Kidney epithelial cell (primary cell): ENCODE measurements around the gene KRTAP4-16. TPM values are rescaled to one million over a fixed set of nuclear protein-coding genes. Genes with fewer than 3 reads are reported as not detected.
"Not testable (repeated sequence)": the region's sequence is repeated elsewhere in the genome, so short reads cannot be mapped to it uniquely, and the experiment has no call there.

ENCODE experiments used
- DNase-seq: peaks from one replicate; pipeline ENCODE4 v3.0.0-alpha.2; 2010; ENCODE audit warnings: low read depth
- H3K27me3 ChIP-seq: 2 replicates; pipeline ENCODE4 v1.6.0; 2011; ENCODE audit warnings: low read length; ENCODE audit not compliant: control insufficient read depth, insufficient read depth
- H3K36me3 ChIP-seq: 2 replicates; pipeline ENCODE4 v1.5.1; 2011; ENCODE audit warnings: low read length; ENCODE audit not compliant: control insufficient read depth, insufficient read depth
- H3K4me3 ChIP-seq: 2 replicates; pipeline ENCODE4 v1.5.1; 2011; ENCODE audit warnings: low read depth, mild to moderate bottlenecking, control low read depth, low read length
- total RNA-seq: library from RNA; depleted of rRNA; stranded (reverse); fragments of >200 nt; gene quantifications from 2 replicates; pipeline ENCODE4 v1.2.3, GENCODE V29; 2015
- TF ChIP-seq, protein P1 (sequence below): IDR thresholded peaks from 2 replicates; pipeline ENCODE4 v1.5.1; 2011; ENCODE audit warnings: mild to moderate bottlenecking, moderate library complexity, low read length, control low read depth, inconsistent platforms; ENCODE audit not compliant: insufficient read depth, poor library complexity, severe bottlenecking

The KRTAP4-16 gene
- total RNA-seq, 1 donor from 2014 or later, result not detected

DNA sequence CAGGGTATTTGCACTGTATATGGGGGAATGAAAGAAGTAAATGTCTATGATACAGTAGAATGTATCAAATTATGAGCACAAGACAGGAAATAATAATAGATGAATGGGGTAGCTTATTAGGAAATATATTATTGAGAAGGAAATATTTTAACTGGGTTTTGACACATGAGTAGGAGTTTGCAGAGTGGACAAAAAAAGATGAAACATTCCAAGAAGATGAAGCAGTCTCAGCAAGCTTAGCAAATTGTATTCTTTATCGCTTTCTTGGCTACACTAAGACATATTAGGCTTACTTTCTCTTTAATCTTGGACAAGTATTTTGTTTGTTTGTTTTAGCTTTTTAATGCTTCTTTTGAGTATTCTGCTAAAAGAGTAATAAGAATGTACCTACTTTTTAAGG, 1.9 kb upstream of the KRTAP4-16 start:
- no peaks in the 10 kb centered on the region for H3K36me3 ChIP-seq
- TF ChIP-seq, protein P1, sequence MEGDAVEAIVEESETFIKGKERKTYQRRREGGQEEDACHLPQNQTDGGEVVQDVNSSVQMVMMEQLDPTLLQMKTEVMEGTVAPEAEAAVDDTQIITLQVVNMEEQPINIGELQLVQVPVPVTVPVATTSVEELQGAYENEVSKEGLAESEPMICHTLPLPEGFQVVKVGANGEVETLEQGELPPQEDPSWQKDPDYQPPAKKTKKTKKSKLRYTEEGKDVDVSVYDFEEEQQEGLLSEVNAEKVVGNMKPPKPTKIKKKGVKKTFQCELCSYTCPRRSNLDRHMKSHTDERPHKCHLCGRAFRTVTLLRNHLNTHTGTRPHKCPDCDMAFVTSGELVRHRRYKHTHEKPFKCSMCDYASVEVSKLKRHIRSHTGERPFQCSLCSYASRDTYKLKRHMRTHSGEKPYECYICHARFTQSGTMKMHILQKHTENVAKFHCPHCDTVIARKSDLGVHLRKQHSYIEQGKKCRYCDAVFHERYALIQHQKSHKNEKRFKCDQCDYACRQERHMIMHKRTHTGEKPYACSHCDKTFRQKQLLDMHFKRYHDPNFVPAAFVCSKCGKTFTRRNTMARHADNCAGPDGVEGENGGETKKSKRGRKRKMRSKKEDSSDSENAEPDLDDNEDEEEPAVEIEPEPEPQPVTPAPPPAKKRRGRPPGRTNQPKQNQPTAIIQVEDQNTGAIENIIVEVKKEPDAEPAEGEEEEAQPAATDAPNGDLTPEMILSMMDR, result no peak
- no peak overlapping the region for H3K4me3 ChIP-seq

DNA sequence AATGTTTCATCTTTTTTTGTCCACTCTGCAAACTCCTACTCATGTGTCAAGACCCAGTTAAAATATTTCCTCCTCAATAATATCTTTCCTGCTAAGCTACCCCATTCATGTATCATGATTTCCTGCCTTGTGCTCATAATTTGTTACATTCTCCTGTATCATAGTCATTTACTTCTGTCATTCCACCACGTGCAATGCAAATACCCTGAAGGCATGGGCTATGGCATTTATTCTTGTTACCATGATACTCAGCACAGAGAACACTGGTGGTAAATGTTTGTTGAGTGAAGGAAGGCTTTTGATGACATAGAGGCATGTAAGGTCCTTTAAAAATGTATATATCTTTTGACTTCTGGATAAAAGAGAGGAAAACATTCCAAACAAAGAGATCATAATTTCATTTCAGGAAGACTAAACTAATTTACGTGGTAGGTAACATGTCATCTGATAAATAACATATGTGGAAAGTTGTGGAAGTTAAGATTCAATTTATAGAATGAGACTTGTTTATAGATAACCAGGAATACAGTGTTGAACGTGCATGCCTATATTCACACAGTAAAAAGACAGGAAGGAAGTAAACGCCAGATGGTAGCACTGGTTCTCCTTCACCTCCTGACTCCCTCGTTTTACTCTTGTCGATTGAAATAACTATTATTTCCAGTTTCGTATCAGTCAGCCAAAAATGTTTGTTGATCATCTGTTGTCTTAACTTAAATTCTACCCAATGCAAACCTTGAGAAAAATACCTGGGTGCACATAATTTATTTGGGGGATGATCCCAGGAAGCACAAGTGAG, 2.1 kb downstream of the KRTAP4-16 start:
- DNase-seq, H3K27me3 ChIP-seq: not testable (repeated sequence)

More for the DNA sequence above, 1.9 kb upstream of the KRTAP4-16 start:
- DNase-seq, result no peak
- H3K27me3 ChIP-seq, result no peaks in the 10 kb centered on the region

DNA sequence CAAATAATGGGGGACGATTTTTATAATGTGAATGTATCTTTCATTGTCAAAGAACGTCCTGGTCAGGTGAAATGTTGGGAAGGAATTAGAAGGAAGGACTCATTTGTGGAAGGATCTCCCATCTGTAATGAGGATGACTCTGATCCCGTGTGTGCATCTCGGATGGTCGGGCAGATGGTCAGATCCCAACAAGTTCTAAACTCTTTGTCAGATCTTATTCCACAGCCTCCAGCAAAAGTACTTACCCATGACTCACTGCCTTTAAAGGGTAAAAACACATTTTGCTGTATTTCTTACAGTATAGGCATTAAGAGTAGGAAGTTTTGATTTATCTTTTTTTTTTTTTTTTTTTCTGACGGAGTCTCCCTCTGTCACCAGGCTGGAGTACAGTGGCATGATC, 3.5 kb downstream of the KRTAP4-16 start:
- DNase-seq, result no peak
- no peak overlapping the region for H3K4me3 ChIP-seq
- H3K36me3 ChIP-seq, result no peaks in the 10 kb centered on the region
- TF ChIP-seq, protein P1, result no peak
- H3K27me3 ChIP-seq, result no peaks in the 10 kb centered on the region

More for the DNA sequence above, 2.1 kb downstream of the KRTAP4-16 start:
- not testable (repeated sequence) for H3K36me3 ChIP-seq, H3K4me3 ChIP-seq

DNA sequence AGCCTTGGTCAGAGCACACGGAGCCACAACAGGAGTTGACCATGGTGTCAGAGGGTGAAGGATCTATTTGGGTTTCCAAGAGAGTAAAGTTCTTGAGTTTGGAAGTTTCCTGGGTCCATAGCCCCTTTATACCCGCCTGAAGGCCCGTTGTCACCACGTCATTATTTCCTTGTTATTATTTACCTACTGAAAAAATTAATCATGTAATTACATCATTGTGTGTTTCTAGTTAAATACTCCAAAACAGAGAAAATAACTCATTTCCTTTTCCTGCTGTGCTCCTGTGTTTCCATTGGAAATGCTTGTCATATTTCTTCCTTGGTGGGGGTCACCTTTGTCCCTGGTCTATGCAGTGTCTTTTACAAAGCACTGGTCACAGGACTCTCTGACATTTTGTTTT, 4.0 kb downstream of the KRTAP4-16 start, which contains the start of gene KRTAP4-8:
Gene KRTAP4-8 (minus strand): TSS at position 101 of the 400 bp plus-strand sequence. CDS start 58 bp downstream, at position 43.
- no peak for DNase-seq
- no peaks in the 10 kb centered on the region for H3K36me3 ChIP-seq
- H3K4me3 ChIP-seq, result no peak within 1 kb of the TSS
- H3K27me3 ChIP-seq, result no peaks in the 10 kb centered on the region
- TF ChIP-seq, protein P1, result no peak

DNA sequence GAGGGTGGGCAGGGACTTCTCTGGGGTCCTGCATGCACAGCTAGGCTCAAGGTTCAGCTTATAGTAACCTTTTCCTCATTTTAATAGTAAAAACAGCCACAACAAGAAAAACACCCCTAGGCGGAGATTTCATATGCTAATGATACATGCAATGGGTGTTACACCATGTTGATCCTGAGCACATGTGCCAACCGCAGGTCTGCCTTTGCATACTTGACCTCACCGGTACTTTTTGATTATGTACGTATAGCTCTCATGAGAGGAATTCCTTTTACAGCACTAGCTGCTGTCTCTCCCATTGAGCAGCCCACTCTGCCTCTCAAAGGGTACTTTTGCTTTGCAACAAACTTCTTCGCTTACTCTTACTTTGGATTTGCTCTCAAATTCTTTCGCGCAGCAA, 6.0 kb downstream of the KRTAP4-16 start:
- no peak for DNase-seq

DNA sequence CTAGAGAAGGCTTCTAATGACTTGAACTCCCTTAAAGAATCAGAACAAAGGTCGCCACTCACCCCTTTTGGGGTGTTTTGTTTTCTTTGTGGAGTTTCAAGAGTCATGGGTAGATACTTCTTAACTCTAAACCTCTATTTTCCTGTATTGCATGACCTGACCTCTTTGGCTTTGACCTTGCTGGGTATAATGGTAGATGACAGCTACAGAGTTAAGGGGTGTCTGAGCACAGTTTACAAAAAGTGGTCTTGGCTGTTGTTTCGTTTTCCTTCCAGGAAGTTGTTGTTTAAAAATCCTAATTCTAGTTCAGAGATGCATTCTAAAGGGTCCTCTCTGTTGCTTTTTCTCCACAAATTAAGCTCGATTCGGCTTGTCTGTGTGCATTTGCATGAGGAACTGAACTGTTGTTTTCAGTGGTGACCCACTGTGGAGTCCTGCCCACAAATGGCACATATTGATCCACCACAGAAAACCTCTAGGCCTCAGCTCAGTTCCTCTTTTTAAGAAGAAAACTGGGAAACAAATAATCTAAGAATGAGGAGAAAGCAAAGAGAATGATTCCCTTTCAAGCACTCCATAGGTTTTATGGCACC, 13.2 kb downstream of the KRTAP4-16 start:
- not testable (repeated sequence) for DNase-seq, H3K36me3 ChIP-seq, H3K4me3 ChIP-seq, H3K27me3 ChIP-seq

More for the DNA sequence above, 6.0 kb downstream of the KRTAP4-16 start:
- TF ChIP-seq, protein P1, result no peak
- Histone ChIP-seq H3K4me3 (no peak overlapping the region), H3K36me3 (no peaks in the 10 kb centered on the region), H3K27me3 (no peaks in the 10 kb centered on the region)

DNA sequence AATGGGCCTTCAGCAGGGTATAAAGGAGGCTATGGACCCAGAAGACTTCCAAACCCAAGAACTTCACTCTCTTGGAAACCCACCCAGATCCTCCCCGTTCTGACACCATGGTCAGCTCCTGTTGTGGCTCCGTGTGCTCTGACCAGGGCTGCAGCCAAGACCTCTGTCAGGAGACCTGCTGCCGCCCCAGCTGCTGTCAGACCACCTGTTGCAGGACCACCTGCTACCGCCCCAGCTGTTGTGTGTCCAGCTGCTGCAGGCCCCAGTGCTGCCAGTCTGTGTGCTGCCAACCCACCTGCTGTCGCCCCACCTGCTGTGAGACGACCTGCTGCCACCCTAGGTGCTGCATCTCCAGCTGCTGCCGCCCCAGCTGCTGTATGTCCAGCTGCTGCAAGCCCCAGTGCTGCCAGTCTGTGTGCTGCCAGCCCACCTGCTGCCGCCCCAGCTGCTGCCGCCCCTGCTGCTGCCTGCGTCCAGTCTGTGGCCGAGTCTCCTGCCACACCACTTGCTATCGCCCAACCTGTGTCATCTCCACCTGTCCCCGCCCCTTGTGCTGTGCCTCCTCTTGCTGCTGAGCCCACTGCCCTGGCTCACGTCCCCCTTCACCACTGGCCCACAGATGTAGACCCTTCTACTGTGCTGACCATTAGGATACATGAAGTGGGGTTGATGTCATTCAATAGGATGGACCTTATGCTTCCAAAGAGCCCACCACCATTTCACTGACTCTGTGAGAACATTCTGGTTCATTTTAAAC, 17.7 kb downstream of the KRTAP4-16 start, which contains the start of gene KRTAP4-7:
Gene KRTAP4-7 (plus strand): TSS at position 51 of the 757 bp plus-strand sequence. CDS start 57 bp downstream, at position 108.
- H3K27me3 ChIP-seq, H3K36me3 ChIP-seq, DNase-seq, H3K4me3 ChIP-seq: not testable (repeated sequence)

DNA sequence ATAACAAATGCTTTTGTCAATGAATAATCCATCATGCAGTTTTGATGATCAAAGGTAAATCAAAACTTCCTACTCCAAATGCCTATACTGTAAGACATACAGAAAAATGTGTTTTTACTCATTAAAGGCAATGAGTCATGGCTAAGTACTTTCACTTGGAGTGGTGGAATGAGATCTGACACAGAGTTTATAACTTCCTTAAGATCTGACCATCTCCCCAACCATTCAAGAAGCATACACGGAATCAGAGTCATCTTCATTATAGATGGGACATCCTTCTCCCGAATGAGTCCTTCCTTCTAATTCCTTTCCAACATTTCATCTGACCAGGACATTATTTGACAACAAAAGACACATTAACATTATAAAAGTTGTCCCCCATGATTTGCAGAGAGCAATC, 18.6 kb downstream of the KRTAP4-16 start:
- not testable (repeated sequence) for DNase-seq

More for the DNA sequence above, 18.6 kb downstream of the KRTAP4-16 start:
- H3K4me3 ChIP-seq, H3K27me3 ChIP-seq, H3K36me3 ChIP-seq: not testable (repeated sequence)
